HUDEP-2 (cell line): Measurements from ENCODE around the gene PLA2G2D.
"Not testable (repeated sequence)": the region's sequence is repeated elsewhere in the genome, so short reads cannot be mapped to it uniquely, and the experiment has no call there.

Experiments used
- DNase-seq, 76 experiments: peaks; one replicate each; lab custom pipeline; 2025; ENCODE audit not compliant: unreplicated experiment in 76 of 76; lab: John Stamatoyannopoulos, UW

Gene PLA2G2D

DNA sequence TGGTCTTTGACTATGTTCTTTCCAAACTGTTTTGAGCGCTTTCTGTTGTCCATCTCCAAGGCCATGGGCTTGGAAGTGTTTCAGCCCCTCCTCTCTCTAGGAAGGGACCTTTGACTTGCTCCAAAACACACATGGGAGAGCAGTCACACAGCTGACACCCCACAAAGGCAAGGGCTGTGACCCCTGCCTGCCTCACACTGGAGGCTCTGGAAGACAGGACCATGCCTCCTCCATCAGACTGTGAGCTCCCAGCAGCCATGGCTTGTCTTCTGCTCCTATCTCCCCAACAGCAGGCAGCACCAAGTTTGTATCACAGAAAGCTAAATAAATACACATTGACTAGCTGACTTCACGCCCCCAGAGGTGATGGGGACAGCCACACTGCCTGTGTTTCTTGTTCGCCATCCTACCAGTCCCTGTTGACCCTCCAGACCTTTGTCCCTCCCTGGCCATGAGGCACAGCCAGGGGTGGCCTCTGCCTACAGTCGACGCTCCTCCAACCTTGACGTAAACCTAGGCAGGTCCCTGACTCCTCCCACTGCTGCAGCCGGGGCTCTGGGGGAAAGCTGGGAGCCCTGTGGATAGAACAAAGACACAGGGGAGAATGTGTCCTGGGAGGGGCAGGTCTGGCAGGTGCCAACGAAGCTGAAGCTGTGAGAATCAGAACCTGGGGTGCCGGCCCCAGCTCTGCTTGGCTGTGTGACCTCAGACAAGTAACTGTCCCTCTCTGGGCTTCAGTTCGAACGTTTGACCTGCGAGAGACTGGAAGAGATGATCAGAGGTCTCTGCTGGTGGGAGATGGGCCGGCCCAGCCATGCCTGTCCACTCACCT is 24.6 kb upstream of the PLA2G2D start:
- no peak for DNase-seq

DNA sequence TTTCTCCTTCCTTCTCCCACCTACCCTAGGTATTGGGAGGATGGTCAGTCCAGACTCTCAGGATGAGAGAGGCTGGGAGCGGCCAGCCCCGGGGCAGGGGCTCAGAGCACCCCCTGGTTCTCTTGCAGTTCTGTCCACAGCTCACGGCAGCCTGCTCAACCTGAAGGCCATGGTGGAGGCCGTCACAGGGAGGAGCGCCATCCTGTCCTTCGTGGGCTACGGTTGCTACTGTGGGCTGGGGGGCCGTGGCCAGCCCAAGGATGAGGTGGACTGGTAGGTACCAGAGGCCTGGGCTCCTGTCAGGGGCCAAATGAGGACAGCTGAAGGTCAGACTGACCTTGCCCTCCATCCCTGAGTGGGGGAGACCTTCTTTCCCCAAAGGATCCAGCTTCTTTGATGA is 24.0 kb upstream of the PLA2G2D start:
- DNase-seq, result no peak

DNA sequence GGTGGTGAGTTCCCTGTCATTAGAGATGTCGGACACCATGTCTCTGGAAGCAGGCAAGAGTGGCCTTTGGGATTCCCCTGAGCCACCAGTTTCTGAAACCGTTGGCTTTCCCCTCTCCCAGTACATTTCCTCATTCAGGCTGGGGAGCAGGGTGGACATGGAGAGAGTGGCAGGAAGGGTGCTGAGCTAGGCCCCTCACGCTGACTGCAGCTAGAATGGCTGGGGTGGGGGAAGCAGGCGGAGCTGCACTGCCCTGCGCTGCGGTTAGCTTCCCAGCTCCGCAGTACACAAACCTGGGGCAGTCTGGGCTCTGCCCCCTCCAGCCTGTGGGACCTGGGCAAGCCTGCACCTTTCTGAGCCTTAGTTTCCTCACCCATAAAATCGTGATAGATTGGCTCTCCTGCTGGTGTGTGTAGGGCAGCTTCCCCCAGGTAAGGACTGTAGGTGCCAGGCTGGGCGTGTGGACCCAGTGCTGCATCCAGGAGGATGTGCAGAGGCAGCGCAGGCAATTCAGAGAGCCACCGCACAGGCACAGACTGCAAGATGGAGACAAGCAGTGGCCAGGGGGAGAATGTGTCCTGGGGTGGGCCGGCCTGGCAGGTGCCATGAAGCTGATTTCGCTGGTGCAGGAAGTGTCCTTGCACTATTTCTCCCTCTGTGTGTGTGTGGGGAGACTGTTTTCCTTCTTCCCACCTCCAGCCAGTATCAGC is 22.8 kb upstream of the PLA2G2D start:
- DNase-seq, result no peak

DNA sequence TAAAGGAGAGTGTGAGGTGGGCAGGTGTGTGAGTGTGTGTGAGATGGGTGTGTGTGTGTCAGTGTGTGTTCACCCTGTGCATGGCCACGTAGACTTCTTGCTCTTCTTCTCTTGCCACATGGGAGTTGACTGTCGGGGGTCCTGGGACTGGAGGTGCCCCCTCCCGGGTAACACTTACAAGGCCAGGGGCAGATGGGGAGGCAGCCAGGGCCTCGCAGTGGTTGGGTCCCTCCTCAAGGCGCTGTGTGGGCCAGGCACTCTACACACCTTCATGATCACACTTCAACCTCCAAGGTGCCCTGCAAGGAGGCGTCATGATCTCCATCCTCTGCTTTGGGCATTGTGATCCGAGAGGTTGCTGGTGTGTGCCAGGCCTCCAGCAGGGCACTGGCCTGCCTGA is 22.1 kb upstream of the PLA2G2D start:
- no peak for DNase-seq

DNA sequence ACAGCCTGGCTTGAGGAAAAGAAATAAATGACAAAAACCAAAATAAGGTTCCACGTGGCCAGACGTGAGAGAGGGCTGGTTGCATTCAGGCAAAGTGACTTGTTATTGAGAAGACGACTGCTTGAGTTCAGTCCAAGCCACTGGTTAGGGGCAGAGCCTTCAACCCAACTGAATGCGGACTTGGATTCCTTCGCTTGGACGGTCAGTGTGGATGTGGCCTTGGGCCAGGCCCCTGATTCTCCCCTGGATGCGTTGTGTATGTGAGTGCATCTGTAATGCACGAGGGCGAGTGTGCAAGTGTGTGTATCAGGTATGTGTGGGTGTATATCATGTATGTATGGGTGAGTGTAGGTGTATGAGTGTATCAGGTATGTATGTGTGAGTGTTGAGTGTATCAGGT is 21.7 kb upstream of the PLA2G2D start:
- DNase-seq, result no peak

DNA sequence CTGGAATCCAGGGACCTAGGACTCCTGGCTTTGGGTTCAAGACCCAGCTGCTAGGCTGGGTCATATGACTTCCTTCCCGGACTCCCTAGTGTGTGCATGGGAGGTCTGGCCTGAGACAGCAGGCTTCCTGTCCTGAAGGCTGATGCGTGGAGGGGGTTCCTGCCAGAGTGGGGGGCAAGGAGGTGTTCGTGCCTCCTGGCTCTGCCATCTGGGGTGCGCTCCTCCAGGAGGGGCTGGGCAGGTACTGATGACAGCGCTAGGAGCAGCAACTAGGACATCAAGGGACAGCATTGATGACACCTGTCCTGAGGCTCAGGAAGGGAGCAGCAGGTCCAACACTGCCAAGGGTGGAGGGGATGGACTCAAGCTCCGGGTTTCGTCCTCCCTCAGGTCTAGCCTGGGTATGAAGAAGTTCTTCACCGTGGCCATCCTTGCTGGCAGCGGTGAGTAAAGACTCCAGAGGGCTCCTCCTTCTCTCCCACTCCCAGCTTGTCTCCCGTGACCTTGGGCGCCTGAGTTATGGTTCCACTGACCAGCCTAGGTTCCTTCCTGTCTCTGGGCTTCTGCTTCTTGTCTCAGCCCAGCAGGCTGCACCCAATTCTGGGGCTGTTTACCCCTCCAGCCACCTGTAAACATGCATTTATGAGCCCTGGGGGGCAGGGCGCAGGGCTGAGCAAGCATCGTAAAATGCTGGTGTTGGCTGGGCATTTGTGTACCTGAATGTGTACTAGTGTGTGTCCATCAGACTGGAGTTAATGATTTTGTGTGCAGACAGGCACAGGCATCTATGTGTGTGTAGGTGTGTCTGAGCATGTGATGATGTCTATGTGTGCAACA is 20.7 kb upstream of the PLA2G2D start:
- no peak for DNase-seq

DNA sequence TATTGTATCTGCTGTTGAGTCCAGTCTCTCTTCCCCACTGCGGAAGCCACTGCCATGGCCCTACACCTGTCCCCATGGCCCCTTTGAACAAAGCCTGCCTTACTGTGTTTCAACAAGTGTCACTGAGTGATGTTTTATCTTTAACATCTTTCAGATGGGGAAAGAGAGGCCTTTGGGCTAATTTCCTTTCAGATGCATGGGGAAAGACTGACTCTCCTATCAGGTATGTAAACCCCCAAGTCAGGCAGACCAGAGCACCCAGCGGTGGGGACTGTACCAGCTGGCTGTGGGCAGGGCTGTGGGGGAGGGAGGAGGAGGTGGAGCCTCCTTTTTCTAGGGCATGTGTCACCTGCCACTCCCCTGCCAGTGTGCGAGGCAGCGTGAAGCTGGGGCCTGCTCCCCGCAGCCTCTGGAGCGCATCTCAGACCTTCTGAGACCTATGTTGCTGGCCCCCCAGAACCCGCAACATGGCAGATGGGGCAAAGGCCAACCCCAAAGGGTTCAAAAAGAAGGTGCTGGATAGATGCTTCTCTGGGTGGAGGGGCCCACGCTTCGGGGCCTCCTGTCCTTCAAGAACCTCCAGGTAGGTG is 19.7 kb upstream of the PLA2G2D start, which contains the start of gene PLA2G2F:
Gene PLA2G2F, plus strand, starts transcription at position 363 of the 590 bp plus-strand sequence. Its CDS starts 105 bp downstream, at position 468.
- DNase-seq, result no peak

DNA sequence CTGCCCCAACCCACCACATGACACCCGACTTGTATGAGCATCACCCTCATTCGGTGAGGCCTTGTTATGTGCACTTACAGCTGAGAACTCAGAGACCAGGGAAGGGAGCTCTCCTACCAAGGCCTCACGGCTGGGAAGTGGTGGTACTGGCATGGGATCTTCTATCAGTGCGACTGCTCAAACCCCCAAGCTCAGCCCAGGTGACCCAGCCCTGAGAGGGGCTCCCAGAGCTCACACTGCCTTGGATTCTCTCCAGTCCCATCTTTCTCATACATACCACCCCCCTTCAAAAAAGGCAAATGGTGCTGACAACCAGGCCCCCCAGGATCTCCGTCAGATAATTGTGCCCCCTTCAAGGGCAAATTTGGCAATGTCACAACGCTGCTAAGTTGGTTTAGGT is 19.0 kb upstream of the PLA2G2D start:
- no peak for DNase-seq

DNA sequence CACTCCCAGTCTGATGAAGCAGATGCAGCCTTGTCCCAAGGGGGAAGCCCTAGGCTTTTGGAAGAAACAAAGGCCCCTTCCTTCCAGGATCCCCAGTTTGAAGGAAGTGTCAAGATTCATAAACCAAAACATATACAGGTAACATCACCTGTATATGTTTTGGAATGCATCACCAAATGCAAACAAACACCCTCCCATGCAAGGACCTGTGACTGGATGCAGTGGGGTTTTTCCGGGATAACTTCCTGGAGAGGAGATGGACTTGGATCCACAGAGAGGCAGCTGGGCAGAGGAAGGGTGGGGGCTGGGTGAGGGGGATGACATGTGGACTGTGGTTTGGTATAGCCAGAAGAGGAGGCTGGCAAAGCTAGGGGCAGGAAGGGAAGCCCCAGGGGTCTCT is 18.3 kb upstream of the PLA2G2D start:
- DNase-seq, result no peak

DNA sequence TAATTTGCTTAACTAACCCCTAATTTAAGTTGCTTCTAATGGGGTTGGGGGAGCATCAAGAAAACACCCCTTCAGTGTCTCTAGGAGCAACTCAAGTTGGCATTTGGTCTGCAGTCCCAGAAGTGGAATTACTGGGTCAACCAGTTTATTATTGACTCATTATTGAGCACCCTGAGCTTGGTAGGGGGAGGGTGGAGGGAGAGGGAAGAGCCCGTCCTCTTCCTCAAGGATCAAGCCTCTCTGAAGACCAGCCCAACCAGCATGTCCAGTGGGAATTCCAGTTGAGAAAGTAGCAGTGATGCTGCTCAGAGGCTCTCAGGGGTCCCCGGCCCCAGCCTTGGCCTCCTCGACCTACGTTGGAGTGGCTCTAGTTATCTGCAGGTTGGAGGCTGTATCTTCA is 17.7 kb upstream of the PLA2G2D start:
- DNase-seq, result no peak

DNA sequence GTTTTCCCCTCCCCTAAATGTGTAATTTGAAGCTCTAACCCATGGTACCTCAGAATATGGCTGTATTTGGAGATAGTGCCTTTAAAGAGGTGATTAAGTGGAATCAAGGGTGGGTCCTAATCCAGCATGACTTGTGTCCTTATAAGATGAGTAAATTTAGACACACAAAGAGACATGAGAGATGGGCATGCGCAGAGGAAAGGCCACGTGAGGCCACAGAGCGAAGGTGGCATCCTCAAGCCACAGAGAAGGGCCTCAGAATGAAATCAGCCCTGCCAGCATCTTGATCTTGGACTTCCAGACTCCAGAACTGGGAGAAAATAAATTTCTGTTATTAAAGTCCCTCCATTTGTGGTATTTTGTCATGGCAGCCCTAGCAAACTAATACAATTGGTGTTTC is 16.9 kb upstream of the PLA2G2D start:
- no peak for DNase-seq

DNA sequence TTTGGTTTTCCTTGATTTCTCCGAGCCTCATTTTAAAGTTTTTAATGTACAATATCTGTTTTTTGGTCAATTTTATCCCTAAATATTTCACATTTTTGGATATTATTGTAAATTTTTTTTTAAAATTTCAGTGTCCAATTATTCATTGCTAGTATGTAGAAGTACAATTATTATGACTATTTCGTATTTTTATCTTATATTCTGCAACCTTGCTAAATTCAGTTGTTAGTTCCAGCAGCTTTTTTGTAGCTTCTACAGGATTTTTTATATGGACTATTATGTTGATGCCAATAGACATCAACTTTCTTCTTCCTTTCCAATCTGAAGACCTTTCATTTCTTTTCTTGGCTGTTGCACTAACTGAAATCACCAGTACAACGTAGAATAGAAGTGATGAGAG is 15.7 kb upstream of the PLA2G2D start:
- no peak for DNase-seq

DNA sequence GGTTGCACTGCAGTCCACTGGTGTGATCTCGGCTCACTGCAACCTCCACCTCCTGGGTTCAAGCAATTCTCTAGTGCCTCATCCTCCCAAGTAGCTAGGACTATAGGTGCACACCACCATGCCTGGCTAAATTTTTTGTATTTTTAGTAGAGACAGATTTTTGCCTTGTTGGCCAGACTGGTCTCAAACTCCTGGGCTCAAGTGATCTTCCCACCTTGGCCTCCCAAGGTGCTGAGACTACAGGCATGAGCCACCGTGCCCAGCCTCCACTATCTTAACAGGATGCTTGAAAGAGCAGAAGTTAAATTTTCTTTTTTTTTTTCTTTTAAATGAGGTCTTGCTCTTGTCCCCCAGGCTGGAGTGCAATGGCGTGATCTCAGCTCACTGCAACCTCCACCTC is 11.2 kb upstream of the PLA2G2D start:
- DNase-seq, result not testable (repeated sequence)

DNA sequence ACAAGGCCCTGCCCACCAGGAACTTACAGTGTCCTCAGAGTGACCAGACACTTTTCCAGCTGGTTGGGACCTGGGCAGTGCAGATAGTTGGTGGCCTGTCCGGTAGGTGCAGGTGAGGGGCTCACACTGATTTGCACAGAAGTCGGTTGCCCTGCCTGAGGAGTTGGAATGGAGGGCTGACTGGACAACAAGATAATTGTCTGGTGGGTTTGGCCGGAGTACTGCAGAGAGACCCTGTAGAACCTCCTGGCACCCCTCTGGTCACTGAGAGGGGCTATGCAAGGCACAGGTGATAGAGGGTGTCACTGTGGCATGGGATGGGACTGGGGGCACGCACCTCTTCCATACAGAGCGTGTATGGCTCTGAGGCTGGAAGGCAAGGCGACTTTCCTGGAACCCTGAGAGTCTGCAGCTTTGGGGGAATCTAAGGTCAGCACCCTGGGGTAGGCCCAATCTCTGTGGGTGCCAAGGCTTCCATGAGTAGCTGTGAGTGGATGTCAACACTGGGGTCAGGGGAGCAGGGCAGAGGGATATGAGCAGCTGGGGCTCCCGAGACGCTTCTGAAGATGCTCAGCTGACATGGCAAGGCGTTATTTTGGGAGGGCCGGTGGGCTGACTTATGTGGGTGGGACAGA is 7.6 kb upstream of the PLA2G2D start:
- no peak for DNase-seq

DNA sequence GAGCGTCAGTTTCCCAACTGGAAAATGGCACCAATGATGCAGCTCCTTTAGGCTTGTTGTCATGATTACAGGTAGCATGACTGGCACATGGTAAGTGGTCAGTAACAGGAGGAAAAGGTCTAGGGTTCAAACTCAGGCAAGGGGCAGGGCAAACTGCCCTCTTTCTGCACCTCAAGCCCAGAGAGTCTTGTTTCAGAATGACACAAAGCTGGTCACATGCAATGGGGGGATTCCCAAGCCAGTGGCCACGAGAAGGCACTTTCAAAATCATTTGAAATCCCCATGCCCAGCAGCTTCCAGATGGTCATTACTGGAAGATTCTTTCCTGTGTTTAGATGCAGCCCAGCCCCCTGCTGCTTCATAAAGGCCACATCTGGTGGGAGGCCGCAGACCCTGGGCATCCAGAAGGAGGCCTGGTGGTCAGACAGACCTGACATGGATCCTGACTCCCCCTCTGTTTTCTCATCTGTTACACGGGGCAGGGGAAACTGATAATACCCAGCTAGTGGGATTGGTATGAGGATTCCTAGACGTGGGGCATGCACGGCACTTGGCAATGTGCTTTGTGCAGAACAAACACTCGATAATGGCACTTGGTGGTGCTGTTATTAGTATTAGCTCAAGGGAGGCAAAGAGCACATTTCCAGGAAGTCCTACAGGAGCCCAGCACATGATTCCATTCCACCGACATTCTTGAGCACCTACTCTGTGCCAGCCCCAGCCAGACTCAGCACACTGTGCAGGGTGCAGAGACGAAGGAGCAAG is 6.9 kb upstream of the PLA2G2D start:
- no peak for DNase-seq

DNA sequence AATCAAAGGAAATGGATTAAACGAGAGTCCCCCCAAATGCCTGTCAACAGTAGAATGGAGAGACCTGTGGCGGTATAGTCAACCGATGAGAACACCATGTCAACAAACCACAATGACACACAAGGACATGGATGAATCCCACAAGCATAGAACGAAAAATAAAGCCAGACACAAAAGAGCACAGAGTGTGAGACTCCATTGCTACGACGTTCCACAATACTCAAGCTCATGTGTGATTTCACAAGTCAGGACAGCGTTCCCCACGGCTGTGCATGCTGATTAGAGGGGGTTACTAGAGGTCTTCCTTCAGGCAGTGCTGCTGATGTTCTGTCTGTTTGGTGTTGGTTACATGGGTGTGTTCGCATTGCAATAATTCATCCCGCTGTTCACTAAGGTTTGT is 5.8 kb upstream of the PLA2G2D start:
- no peak for DNase-seq

DNA sequence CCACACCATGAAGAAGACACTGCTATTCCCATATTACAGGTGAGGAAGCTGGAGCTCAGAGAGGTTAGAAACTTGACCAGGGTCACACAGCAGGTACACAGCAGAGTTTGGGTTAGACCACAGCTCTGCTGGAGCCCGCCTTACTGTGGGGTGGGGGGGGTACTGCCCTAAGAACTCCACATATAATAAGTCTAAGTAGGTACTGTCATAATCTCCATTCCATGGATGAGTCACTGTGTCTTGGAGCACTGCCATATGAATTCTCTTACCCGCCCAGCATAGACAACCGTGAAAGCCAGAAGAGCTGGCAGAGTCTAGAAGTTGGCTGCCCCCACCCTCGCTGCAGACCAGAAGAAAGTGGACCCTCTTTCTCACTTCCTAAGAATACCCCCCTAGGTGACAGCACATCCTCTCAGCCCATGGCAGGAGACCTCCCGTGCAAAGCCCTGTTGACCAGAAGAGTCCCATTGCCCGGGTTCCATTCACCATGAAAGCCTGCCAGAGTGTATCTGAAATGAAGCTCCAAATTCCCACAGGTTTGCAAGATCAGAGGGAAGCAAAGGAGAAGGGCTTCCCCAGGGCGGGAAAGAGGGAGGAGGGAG is 5.2 kb upstream of the PLA2G2D start:
- DNase-seq, result peak in 72 of 76 experiments; percentile 13 to 88 (median 64)

DNA sequence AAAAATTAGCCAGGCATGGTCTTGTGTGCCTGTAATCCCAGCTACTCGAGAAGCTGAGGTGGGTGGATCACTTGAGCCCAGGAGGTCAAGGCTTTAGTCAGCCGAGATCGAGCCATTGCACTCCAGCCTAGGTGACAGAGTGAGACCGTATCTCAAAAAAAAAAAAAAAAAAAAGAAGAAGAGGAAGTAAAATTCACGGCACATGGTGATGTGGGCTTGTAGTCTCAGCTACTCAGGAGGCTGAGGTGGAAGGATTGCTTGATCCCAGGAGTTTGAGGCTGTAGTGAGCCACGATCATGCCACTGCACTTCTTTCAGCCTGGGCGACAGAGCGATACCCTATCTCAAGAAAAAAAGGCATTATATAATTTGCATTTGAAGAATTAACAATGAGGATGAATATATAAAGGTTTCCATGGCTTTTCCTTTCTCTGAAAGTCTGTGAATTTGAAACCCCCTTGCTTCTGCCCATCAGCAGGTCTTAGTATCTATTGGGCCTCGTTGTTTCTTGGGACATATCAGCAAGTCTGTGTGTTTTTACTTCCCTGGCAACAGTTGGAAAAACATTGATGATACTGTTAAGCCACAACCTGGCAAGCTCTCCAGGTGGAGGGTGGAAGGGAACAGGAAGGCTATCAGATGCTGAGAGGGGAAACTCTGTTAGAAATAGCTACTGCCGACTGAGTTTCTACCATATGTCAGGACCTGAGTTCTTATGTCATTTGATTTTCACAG is 4.6 kb upstream of the PLA2G2D start:
- DNase-seq, result no peak

DNA sequence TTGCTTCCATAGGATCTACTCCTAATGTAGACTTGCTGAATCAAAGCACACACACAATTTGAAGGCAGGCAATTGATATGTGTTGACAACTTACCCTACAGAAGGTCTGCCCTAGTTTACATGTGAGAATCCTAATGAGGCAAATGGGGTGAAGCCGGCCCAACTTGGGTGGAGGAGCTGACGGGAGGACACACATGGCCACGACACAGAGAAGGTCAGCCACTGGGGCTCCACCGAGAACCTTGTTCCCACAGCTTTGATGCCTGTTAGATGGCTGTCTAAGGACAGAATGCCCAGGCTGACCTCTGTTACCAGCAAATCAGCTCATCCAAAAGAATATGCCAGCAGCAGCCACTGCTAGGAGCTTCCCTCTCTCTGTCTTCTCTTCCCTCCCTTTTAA is 1.5 kb upstream of the PLA2G2D start:
- no peak for DNase-seq
